DOHH2 (cell line): ENCODE results near the gene AKAP10.
"Not testable (repeated sequence)": the region's sequence is repeated elsewhere in the genome, so short reads cannot be mapped to it uniquely, and the experiment has no call there.

Experiments
- EZH2phosphoT487 ChIP-seq: fragments of 200-600 bp; sonication (generic); IDR thresholded peaks from 2 replicates; pipeline ENCODE4 v1.6.1; 2017; ENCODE audit warnings: borderline replicate concordance, mild to moderate bottlenecking, antibody characterized with exemption, low read length, moderate library complexity, mixed read lengths
- TF ChIP-seq, protein P1 (sequence below): fragments of 200-600 bp; sonication (generic); IDR thresholded peaks from one replicate; pipeline ENCODE4 v1.5.1; 2014; ENCODE audit warnings: antibody characterized with exemption, mild to moderate bottlenecking, low read depth, low read length; ENCODE audit not compliant: poor library complexity, severe bottlenecking

DNA sequence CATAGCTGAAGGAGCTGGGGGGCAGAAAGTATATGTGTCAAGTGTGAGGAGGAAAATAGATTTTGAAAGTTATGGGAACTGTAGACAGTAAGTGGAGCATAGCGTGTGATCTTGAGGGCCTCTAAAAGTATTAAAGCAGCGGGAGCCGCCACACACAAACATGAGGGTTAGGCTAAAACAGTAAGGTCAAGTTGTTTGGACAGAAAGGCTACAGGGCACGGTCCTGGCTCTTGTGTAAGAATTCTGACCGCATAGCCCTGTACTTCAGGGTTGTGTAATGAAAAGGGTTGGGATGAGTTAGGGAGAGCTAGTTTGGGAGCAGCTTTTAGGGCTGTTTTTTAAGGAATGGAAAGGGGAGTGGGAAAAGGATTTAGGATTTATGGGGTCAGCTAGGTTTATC, 87.1 kb downstream of the AKAP10 start:
- TF ChIP-seq, protein P1, sequence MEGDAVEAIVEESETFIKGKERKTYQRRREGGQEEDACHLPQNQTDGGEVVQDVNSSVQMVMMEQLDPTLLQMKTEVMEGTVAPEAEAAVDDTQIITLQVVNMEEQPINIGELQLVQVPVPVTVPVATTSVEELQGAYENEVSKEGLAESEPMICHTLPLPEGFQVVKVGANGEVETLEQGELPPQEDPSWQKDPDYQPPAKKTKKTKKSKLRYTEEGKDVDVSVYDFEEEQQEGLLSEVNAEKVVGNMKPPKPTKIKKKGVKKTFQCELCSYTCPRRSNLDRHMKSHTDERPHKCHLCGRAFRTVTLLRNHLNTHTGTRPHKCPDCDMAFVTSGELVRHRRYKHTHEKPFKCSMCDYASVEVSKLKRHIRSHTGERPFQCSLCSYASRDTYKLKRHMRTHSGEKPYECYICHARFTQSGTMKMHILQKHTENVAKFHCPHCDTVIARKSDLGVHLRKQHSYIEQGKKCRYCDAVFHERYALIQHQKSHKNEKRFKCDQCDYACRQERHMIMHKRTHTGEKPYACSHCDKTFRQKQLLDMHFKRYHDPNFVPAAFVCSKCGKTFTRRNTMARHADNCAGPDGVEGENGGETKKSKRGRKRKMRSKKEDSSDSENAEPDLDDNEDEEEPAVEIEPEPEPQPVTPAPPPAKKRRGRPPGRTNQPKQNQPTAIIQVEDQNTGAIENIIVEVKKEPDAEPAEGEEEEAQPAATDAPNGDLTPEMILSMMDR: not testable (repeated sequence)
- TF ChIP-seq EZH2phosphoT487: not testable (repeated sequence)
